DND-41 (cell line): ENCODE data around the gene OR7C2.

Experiments
- ATAC-seq: fragments of 200-7000 bp; cut with Tn5 transposase; 3 replicates; pipeline ENCODE4 v1.9.1; 2021; ENCODE audit warnings: low read depth; ENCODE audit not compliant: insufficient read depth
- DNase-seq: peaks from one replicate; pipeline ENCODE4 v3.0.0-alpha.2; 2020
- H2AFZ ChIP-seq: 2 replicates; pipeline ENCODE4 v1.6.0; 2012; ENCODE audit warnings: low read depth, low read length
- H3K27ac ChIP-seq: 2 replicates; pipeline ENCODE4 v1.5.1; 2012; ENCODE audit warnings: low read length, inconsistent platforms
- H3K27me3 ChIP-seq: fragments of 200-600 bp; sonication (generic); 2 replicates; pipeline ENCODE4 v1.6.0; 2012; ENCODE audit warnings: low read length, mild to moderate bottlenecking, inconsistent platforms; ENCODE audit not compliant: insufficient read depth, poor library complexity
- H3K36me3 ChIP-seq: 2 replicates; pipeline ENCODE4 v1.5.1; 2012; ENCODE audit warnings: low read length, inconsistent platforms; ENCODE audit not compliant: insufficient read depth
- H3K4me1 ChIP-seq: 2 replicates; pipeline ENCODE4 v1.5.1; 2012; ENCODE audit warnings: mild to moderate bottlenecking, low read length; ENCODE audit not compliant: insufficient read depth
- H3K4me2 ChIP-seq: 2 replicates; pipeline ENCODE4 v1.6.0; 2012; ENCODE audit warnings: mild to moderate bottlenecking, moderate library complexity, low read length, inconsistent platforms; ENCODE audit not compliant: insufficient read depth
- H3K4me3 ChIP-seq, 2 experiments: fragments of 200-600 bp in 1 of 2; shearing (Covaris generic) in 1 of 2; 2 replicates each; pipeline ENCODE4 v1.5.1; 2012 to 2016; ENCODE audit warnings: inconsistent platforms in 2 of 2, low read length in 2 of 2, mild to moderate bottlenecking in 2 of 2, low read depth in 1 of 2, moderate library complexity in 1 of 2
- H3K79me2 ChIP-seq: 2 replicates; pipeline ENCODE4 v1.6.0; 2012; ENCODE audit warnings: low read length, inconsistent platforms; ENCODE audit not compliant: insufficient read depth
- H3K9ac ChIP-seq: 2 replicates; pipeline ENCODE4 v1.6.0; 2012; ENCODE audit warnings: low read depth, mild to moderate bottlenecking, inconsistent platforms, low read length, moderate library complexity
- H3K9me3 ChIP-seq: 2 replicates; pipeline ENCODE4 v1.5.1; 2012; ENCODE audit warnings: low read length, moderate library complexity, mild to moderate bottlenecking, inconsistent platforms; ENCODE audit not compliant: insufficient read depth, severe bottlenecking
- H4K20me1 ChIP-seq: 2 replicates; pipeline ENCODE4 v1.6.0; 2012; ENCODE audit warnings: low read length; ENCODE audit not compliant: insufficient read depth
- CTCF ChIP-seq: IDR thresholded peaks from 2 replicates; pipeline ENCODE4 v1.5.1; 2012; ENCODE audit warnings: borderline replicate concordance, low read length, moderate library complexity, mild to moderate bottlenecking; ENCODE audit not compliant: poor library complexity, severe bottlenecking; ENCODE audit errors: extremely low read depth
- EZH2 ChIP-seq: IDR thresholded peaks from 3 replicates; pipeline ENCODE4 v1.6.1; 2012; ENCODE audit warnings: borderline replicate concordance, low read depth, mild to moderate bottlenecking, moderate library complexity, low read length, inconsistent platforms; ENCODE audit not compliant: severe bottlenecking

OR7C2 gene

GRCh38 chr19:14941189-14941588 is at the start of gene OR7C2:
Gene OR7C2, plus strand, starts transcription at chr19:14941489. Its CDS starts 0 bp downstream, at chr19:14941489.
- no peak within 1 kb of the TSS for H3K9ac ChIP-seq
- no peaks in the 10 kb centered on the region for H3K27me3 ChIP-seq
- H2AFZ ChIP-seq, result no peak within 1 kb of the TSS
- H4K20me1 ChIP-seq, result no peaks in the 10 kb centered on the region
- no peaks in the 10 kb centered on the region for H3K36me3 ChIP-seq
- H3K27ac ChIP-seq, result no peak within 1 kb of the TSS
- no peaks in the 10 kb centered on the region for H3K9me3 ChIP-seq
- H3K4me3 ChIP-seq, result no peak within 1 kb of the TSS
- no peaks in the 10 kb centered on the region for H3K4me1 ChIP-seq
- no peaks in the 10 kb centered on the region for H3K79me2 ChIP-seq
- no peak for ATAC-seq
- TF ChIP-seq CTCF (no peak), EZH2 (no peak)
- H3K4me2 ChIP-seq, result no peak within 1 kb of the TSS
- no peak for DNase-seq

- no peak for TF ChIP-seq EZH2
- no peak for TF ChIP-seq CTCF
- no peak overlapping the region for H3K4me3 ChIP-seq
- H3K79me2 ChIP-seq, result no peaks in the 10 kb centered on the region
- H3K36me3 ChIP-seq, result no peaks in the 10 kb centered on the region
- no peaks in the 10 kb centered on the region for H4K20me1 ChIP-seq
- no peaks in the 10 kb centered on the region for H3K27me3 ChIP-seq
- no peak for DNase-seq
- no peak overlapping the region for H3K4me2 ChIP-seq
- no peaks in the 10 kb centered on the region for H3K4me1 ChIP-seq
- no peak overlapping the region for H3K27ac ChIP-seq
- H3K9ac ChIP-seq, result no peak overlapping the region
- H2AFZ ChIP-seq, result no peak overlapping the region
- no peak for ATAC-seq
- H3K9me3 ChIP-seq, result no peaks in the 10 kb centered on the region
Observed at GRCh38 chr19:14901675-14902260, 39.5 kb upstream of the OR7C2 start.

- H3K27me3 ChIP-seq, result no peaks in the 10 kb centered on the region
- TF ChIP-seq EZH2, result no peak
- no peak for TF ChIP-seq CTCF
- no peak for ATAC-seq
- no peak overlapping the region for H3K27ac ChIP-seq
- H3K4me1 ChIP-seq, result no peaks in the 10 kb centered on the region
- no peak overlapping the region for H3K9ac ChIP-seq
- H3K36me3 ChIP-seq, result no peaks in the 10 kb centered on the region
- H4K20me1 ChIP-seq, result no peaks in the 10 kb centered on the region
- no peak overlapping the region for H2AFZ ChIP-seq
- no peak overlapping the region for H3K4me2 ChIP-seq
- H3K4me3 ChIP-seq, result no peak overlapping the region
- no peak for DNase-seq
- H3K9me3 ChIP-seq, result no peaks in the 10 kb centered on the region
- no peaks in the 10 kb centered on the region for H3K79me2 ChIP-seq
Observed at GRCh38 chr19:14906711-14907110, 34.6 kb upstream of the OR7C2 start.
